Neural cell (in vitro differentiated cells): ENCODE results near the gene B4GALNT3. TPM values are rescaled to one million over a fixed set of nuclear protein-coding genes. Genes with fewer than 3 reads are reported as not detected.

Experiments
- H2AFZ ChIP-seq: fragments of 200-600, 300-800 bp; sonication (generic), shearing (Covaris generic); 2 replicates; pipeline ENCODE4 v1.6.0; 2014; ENCODE audit warnings: low read depth, mild to moderate bottlenecking, antibody characterized with exemption, low read length, moderate library complexity
- H3F3A ChIP-seq: fragments of 200-600 bp; shearing (Covaris generic); 2 replicates; pipeline ENCODE4 v1.6.1; 2016; ENCODE audit warnings: mild to moderate bottlenecking, moderate library complexity, mixed read lengths, antibody characterized with exemption, low read length; ENCODE audit not compliant: insufficient read depth, poor library complexity, severe bottlenecking
- H3K27ac ChIP-seq: fragments of 200-600, 300-800 bp; sonication (generic), shearing (Covaris generic); 2 replicates; pipeline ENCODE4 v1.5.1; 2014; ENCODE audit warnings: mild to moderate bottlenecking, low read length, moderate library complexity
- H3K27me3 ChIP-seq: fragments of 300-800, 200-600 bp; sonication (generic), shearing (Covaris generic); 2 replicates; pipeline ENCODE4 v1.6.0; 2014; ENCODE audit warnings: mild to moderate bottlenecking, low read depth, low read length, moderate library complexity; ENCODE audit not compliant: insufficient read depth
- H3K36me3 ChIP-seq: fragments of 300-800, 200-600 bp; sonication (generic), shearing (Covaris generic); 2 replicates; pipeline ENCODE4 v1.5.1; 2014; ENCODE audit warnings: mild to moderate bottlenecking, antibody characterized with exemption, low read length, moderate library complexity; ENCODE audit not compliant: insufficient read depth
- H3K4me2 ChIP-seq: fragments of 300-800, 200-600 bp; sonication (generic), shearing (Covaris generic); 2 replicates; pipeline ENCODE4 v1.6.0; 2014; ENCODE audit warnings: mild to moderate bottlenecking, low read length
- H3K4me3 ChIP-seq: fragments of 300-800, 200-600 bp; sonication (generic), shearing (Covaris generic); 2 replicates; pipeline ENCODE4 v1.5.1; 2014; ENCODE audit warnings: mild to moderate bottlenecking, low read length, moderate library complexity
- H3K79me2 ChIP-seq: fragments of 200-600 bp; shearing (Covaris generic); replicated peaks from 2 replicates; pipeline ENCODE4 v1.6.0; 2014; ENCODE audit warnings: mild to moderate bottlenecking, low read length, moderate library complexity; ENCODE audit not compliant: insufficient read depth
- H3K9ac ChIP-seq: fragments of 300-800, 200-600 bp; sonication (generic), shearing (Covaris generic); 2 replicates; pipeline ENCODE4 v1.6.1; 2016; ENCODE audit warnings: mild to moderate bottlenecking, low read length, mixed read lengths
- H3K9me2 ChIP-seq: fragments of 200-600 bp; shearing (Covaris generic); 2 replicates; pipeline ENCODE4 v1.6.1; 2016; ENCODE audit warnings: mild to moderate bottlenecking, low read length, mixed read lengths; ENCODE audit not compliant: insufficient read depth
- H3K9me3 ChIP-seq: fragments of 200-600, 300-800 bp; sonication (generic), shearing (Covaris generic); 2 replicates; pipeline ENCODE4 v1.6.1; 2016; ENCODE audit warnings: mild to moderate bottlenecking, mixed run types, low read length, moderate library complexity, mixed read lengths
- H4K20me1 ChIP-seq: fragments of 200-600 bp; shearing (Covaris generic); 2 replicates; pipeline ENCODE4 v1.6.1; 2016; ENCODE audit warnings: mild to moderate bottlenecking, mixed run types; ENCODE audit not compliant: insufficient read depth
- CTCF ChIP-seq: fragments of 450-650 bp; IDR thresholded peaks from 2 replicates; pipeline ENCODE4 v1.5.1; 2014; ENCODE audit warnings: antibody characterized with exemption, mild to moderate bottlenecking, moderate library complexity; ENCODE audit not compliant: poor library complexity, severe bottlenecking
- EP300 ChIP-seq: fragments of 450-650 bp; conservative IDR thresholded peaks from 2 replicates; pipeline ENCODE4 v1.6.1; 2014; ENCODE audit warnings: antibody characterized with exemption, mild to moderate bottlenecking, moderate library complexity; ENCODE audit not compliant: poor library complexity, severe bottlenecking
- EZH2 ChIP-seq: fragments of 200-600, 300-800 bp; shearing (Covaris generic), sonication (generic); IDR thresholded peaks from 2 replicates; pipeline ENCODE4 v1.6.1; 2014; ENCODE audit warnings: antibody characterized with exemption, low read length, borderline replicate concordance, mild to moderate bottlenecking; ENCODE audit not compliant: insufficient read depth, poor library complexity, severe bottlenecking
- MXI1 ChIP-seq: fragments of 450-650 bp; conservative IDR thresholded peaks from 2 replicates; pipeline ENCODE4 v1.6.1; 2014; ENCODE audit warnings: antibody characterized with exemption, mild to moderate bottlenecking; ENCODE audit not compliant: poor library complexity, severe bottlenecking
- POLR2AphosphoS5 ChIP-seq: IDR thresholded peaks from 2 replicates; pipeline ENCODE4 v1.6.1; 2012
- RAD21 ChIP-seq: fragments of 450-650 bp; conservative IDR thresholded peaks from 2 replicates; pipeline ENCODE4 v1.6.1; 2014; ENCODE audit warnings: antibody characterized with exemption, mild to moderate bottlenecking, moderate library complexity
- REST ChIP-seq: IDR thresholded peaks from 2 replicates; pipeline ENCODE4 v1.6.1; 2012; ENCODE audit warnings: borderline replicate concordance
- SMC3 ChIP-seq: fragments of 450-650 bp; conservative IDR thresholded peaks from 2 replicates; pipeline ENCODE4 v1.6.1; 2014; ENCODE audit warnings: antibody characterized with exemption, mild to moderate bottlenecking, moderate library complexity; ENCODE audit not compliant: poor library complexity
- TAF1 ChIP-seq: IDR thresholded peaks from 2 replicates; pipeline ENCODE4 v1.6.1; 2012; ENCODE audit warnings: low read depth
- polyA plus RNA-seq: library from polyadenylated mRNA; depleted of rRNA; stranded (reverse); fragments of >200 nt; gene quantifications from 2 replicates; pipeline ENCODE4 v1.2.3, GENCODE V29; 2014

Gene B4GALNT3
- polyA plus RNA-seq, 1 donor from 2014 or later = 6.7 TPM

- H2AFZ ChIP-seq = no peak overlapping the region
- TF ChIP-seq REST (no peak), TAF1 (no peak), EZH2 (no peak), EP300 (no peak), CTCF (no peak), MXI1 (no peak), POLR2AphosphoS5 (no peak), SMC3 (no peak), RAD21 (no peak)
- H3K27me3 ChIP-seq = no peaks in the 10 kb centered on the region
Measured at GRCh38 chr12:581321-581720, 121.6 kb downstream of the B4GALNT3 start.

GRCh38 chr12:581746-582145 lies 122.0 kb downstream of the B4GALNT3 start:
- no peaks in the 10 kb centered on the region for H3K9me3 ChIP-seq
- H3F3A ChIP-seq = no peaks in the 10 kb centered on the region
- no peak overlapping the region for H3K4me3 ChIP-seq
- H3K9ac ChIP-seq = no peak overlapping the region
- H3K36me3 ChIP-seq = no peaks in the 10 kb centered on the region
- H3K4me2 ChIP-seq = no peak overlapping the region
- H3K9me2 ChIP-seq = no peaks in the 10 kb centered on the region
- no peak for TF ChIP-seq REST
- TF ChIP-seq EP300 = no peak
- no peak for TF ChIP-seq SMC3
- no peak for TF ChIP-seq POLR2AphosphoS5
- TF ChIP-seq CTCF = no peak
- no peaks in the 10 kb centered on the region for H3K79me2 ChIP-seq
- no peak overlapping the region for H2AFZ ChIP-seq
- H3K27ac ChIP-seq = no peak overlapping the region
- no peaks in the 10 kb centered on the region for H3K27me3 ChIP-seq
- no peaks in the 10 kb centered on the region for H4K20me1 ChIP-seq

More at GRCh38 chr12:581321-581720, 121.6 kb downstream of the B4GALNT3 start:
- no peaks in the 10 kb centered on the region for H3K9me2 ChIP-seq
- H3K9me3 ChIP-seq = no peaks in the 10 kb centered on the region
- no peak overlapping the region for H3K27ac ChIP-seq
- no peaks in the 10 kb centered on the region for H3F3A ChIP-seq
- no peaks in the 10 kb centered on the region for H3K79me2 ChIP-seq
- no peak overlapping the region for H3K9ac ChIP-seq
- no peaks in the 10 kb centered on the region for H3K36me3 ChIP-seq
- H3K4me2 ChIP-seq = no peak overlapping the region
- no peak overlapping the region for H3K4me3 ChIP-seq
- H4K20me1 ChIP-seq = no peaks in the 10 kb centered on the region
